ENCODE results near the gene PRKG1. TPM values are rescaled to one million over a fixed set of nuclear protein-coding genes. Genes with fewer than 3 reads are reported as not detected.

PRKG1 gene
- total RNA-seq, 1 experiment from 2014 or later = 10.4 TPM

- DNase-seq = no peak
- no peak overlapping the region for H3K23ac ChIP-seq (ENCODE audit: insufficient read length, low read depth, low read length)
- no peak overlapping the region for H2AFZ ChIP-seq (ENCODE audit: low read length)
- H4K91ac ChIP-seq (ENCODE audit: insufficient read length, low read depth, low read length) = no peak overlapping the region
- H3K4me3 Mint-ChIP-seq = no peak overlapping the region
- H3T11ph ChIP-seq (ENCODE audit: low read length) = no peak overlapping the region
- H2BK15ac ChIP-seq (ENCODE audit: low read depth, low read length) = no peak overlapping the region
- no peak overlapping the region for H3K18ac ChIP-seq (ENCODE audit: insufficient read length, low read depth, low read length)
- no peaks in the 10 kb centered on the region for H3K27me3 ChIP-seq (ENCODE audit: insufficient read depth, low read length)
- H2BK120ac ChIP-seq (ENCODE audit: low read depth, low read length, poor library complexity, severe bottlenecking) = no peak overlapping the region
- H3K36me3 Mint-ChIP-seq (ENCODE audit: insufficient read depth in 1 of 3, low read depth in 3 of 3) = peaks cover 4 to 6% (median 6%) of the 10 kb centered on the region in 3 experiments; a peak in 6 of 7 replicates
- H2AK5ac ChIP-seq (ENCODE audit: insufficient read length, low read length) = no peak overlapping the region
- no peaks in the 10 kb centered on the region for H3K27me3 Mint-ChIP-seq (ENCODE audit: low read depth)
- H3K9ac ChIP-seq (ENCODE audit: extremely low read depth, insufficient read length, low read length) = no peak overlapping the region
- H3K14ac ChIP-seq (ENCODE audit: insufficient read depth, low read length) = no peak overlapping the region
- no peak overlapping the region for H4K5ac ChIP-seq (ENCODE audit: insufficient read length, low read depth, low read length)
- no peak overlapping the region for H3K4ac ChIP-seq (ENCODE audit: low read depth, low read length)
- no peak overlapping the region for H3K27ac Mint-ChIP-seq
- H3K27ac ChIP-seq (ENCODE audit: insufficient read length, low read depth, low read length) = no peak overlapping the region
- H3K23me2 ChIP-seq (ENCODE audit: insufficient read length, low read depth, low read length, poor library complexity, severe bottlenecking) = no peaks in the 10 kb centered on the region
- TF ChIP-seq CTCF (conservative IDR thresholded peaks at IDR 0.05) = no peak
- no peak overlapping the region for H2BK5ac ChIP-seq (ENCODE audit: insufficient read length, low read length)
- no peak overlapping the region for H2BK20ac ChIP-seq (ENCODE audit: low read depth, low read length, poor library complexity, severe bottlenecking)
- H3K79me2 ChIP-seq (ENCODE audit: insufficient read depth, low read length) = no peaks in the 10 kb centered on the region
- H3K56ac ChIP-seq (ENCODE audit: insufficient read length, low read depth, low read length) = no peak overlapping the region
- peaks cover 3 to 4% of the 10 kb centered on the region in 2 experiments; a peak in 3 of 5 replicates for H3K9me3 Mint-ChIP-seq
- H3K4me1 Mint-ChIP-seq = peaks cover 8 to 17% of the 10 kb centered on the region in 2 experiments; a peak in 3 of 4 replicates
- H3K79me1 ChIP-seq (ENCODE audit: insufficient read depth, low read depth, low read length, poor library complexity, severe bottlenecking) = no peaks in the 10 kb centered on the region
- H4K20me1 ChIP-seq (ENCODE audit: control insufficient read depth, insufficient read depth, insufficient read length) = no peaks in the 10 kb centered on the region
- no peaks in the 10 kb centered on the region for H3K9me3 ChIP-seq (ENCODE audit: control insufficient read depth, low read depth, low read length)
- peaks cover 2% of the 10 kb centered on the region; the same call in 1 of the 2 replicates for H3K4me1 ChIP-seq (ENCODE audit: insufficient read depth, low read length)
- no CpG with 5 or more reads among the region's 6 CpGs for WGBS (ENCODE audit: extremely low coverage, insufficient read length, low lambda C conversion rate)
- H2BK12ac ChIP-seq (ENCODE audit: insufficient read length, low read depth, low read length) = no peak overlapping the region
- H4K8ac ChIP-seq (replicated peaks; ENCODE audit: insufficient read length, low read depth, low read length) = no peak overlapping the region
- H3K4me2 ChIP-seq (ENCODE audit: insufficient read depth, insufficient read length, low read length) = no peak overlapping the region
Observed at GRCh38 chr10:52100011-52100547, 1025.8 kb downstream of the PRKG1 start.

All from H9 (cell line).